K562 (cell line): ENCODE results near the gene TIMM8A. TPM values are rescaled to one million over a fixed set of nuclear protein-coding genes. Genes with fewer than 3 reads are reported as not detected.

Experiments
- ATAC-seq: fragments of 200-7000 bp; cut with Tn5 transposase; 3 replicates; pipeline ENCODE4 v1.9.1; 2020; ENCODE audit warnings: moderate library complexity
- BruUV-seq: library from RNA; stranded (reverse); fragments of 400-500 nt; replicated peaks from 2 replicates; lab custom pipeline; 2021; lab: Mats Ljungman, UMichigan
- CTCF ChIA-PET: fragments of 300-600 bp; formaldehyde crosslinking; extraction: SDS; loops from one replicate; lab custom pipeline; 2021; ENCODE audit warnings: low intra/inter-chr PET ratio; lab: Yijun Ruan, JAX
- POLR2A ChIA-PET: fragments of 300-600, 350-650 bp; sonication (Branson Sonifier 250); formaldehyde crosslinking; extraction: SDS; loops from one replicate; lab custom pipeline; 2021; ENCODE audit warnings: antibody characterized with exemption, inconsistent platforms; lab: Yijun Ruan, JAX
- DNase-seq, 4 experiments: peaks; one replicate each; pipeline versions ENCODE4 v3.0.0 to v3.0.0-alpha.2; 2011 to 2018; ENCODE audit warnings: low spot score in 3 of 4, mixed read lengths in 3 of 4; ENCODE audit errors: extremely low read depth in 1 of 4
- FAIRE-seq: peaks from 2 replicates; lab custom pipeline; 2011; peaks lifted over from hg19 to GRCh38; lab: Jason Lieb, UNC
- H2AFZ ChIP-seq: 2 replicates; pipeline ENCODE4 v1.6.0; 2011; ENCODE audit warnings: low read depth, low read length, control low read depth, inconsistent platforms
- H3K27ac ChIP-seq: fragments of 200-600 bp; 3 replicates; pipeline ENCODE4 v1.8.0; 2011; ENCODE audit warnings: low read depth, mild to moderate bottlenecking, control low read depth, inconsistent platforms, low read length, moderate library complexity, mixed read lengths; ENCODE audit errors: extremely low read depth
- H3K27me3 ChIP-seq, 2 experiments: fragments of 300-600 bp in 1 of 2; 2 replicates in 1 of 2; 3 replicates in 1 of 2; pipeline versions ENCODE4 v1.6.0 to v1.8.0; 2011; ENCODE audit warnings: inconsistent platforms in 2 of 2, low read length in 2 of 2, mild to moderate bottlenecking in 1 of 2, mixed read lengths in 1 of 2, moderate library complexity in 1 of 2; ENCODE audit not compliant: control insufficient read depth in 2 of 2, insufficient read depth in 2 of 2
- H3K36me3 ChIP-seq: fragments of 300-600 bp; 3 replicates; pipeline ENCODE4 v1.8.0; 2011; ENCODE audit warnings: mild to moderate bottlenecking, low read length, inconsistent platforms; ENCODE audit not compliant: control insufficient read depth, insufficient read depth
- H3K4me1 ChIP-seq, 2 experiments: fragments of 200-600 bp in 1 of 2; replicated peaks in 1 of 2; 2 replicates in 1 of 2; 3 replicates in 1 of 2; pipeline versions ENCODE4 v1.5.1 to v1.8.0; 2011; ENCODE audit warnings: inconsistent platforms in 2 of 2, low read length in 2 of 2, mild to moderate bottlenecking in 1 of 2, mixed read lengths in 1 of 2, moderate library complexity in 1 of 2; ENCODE audit not compliant: control insufficient read depth in 2 of 2, insufficient read depth in 2 of 2
- H3K4me2 ChIP-seq: 2 replicates; pipeline ENCODE4 v1.6.1; 2011; ENCODE audit warnings: low read length, control low read depth, inconsistent platforms, mixed read lengths; ENCODE audit not compliant: insufficient read depth
- H3K4me3 ChIP-seq: fragments of 200-600 bp; sonication (generic), shearing (Covaris generic); 2 replicates; pipeline ENCODE4 v1.5.1; 2016; ENCODE audit warnings: control low read depth, inconsistent platforms
- H3K79me2 ChIP-seq: fragments of 200-600 bp; 3 replicates; pipeline ENCODE4 v1.8.0; 2011; ENCODE audit warnings: low read length, inconsistent platforms; ENCODE audit not compliant: control insufficient read depth, insufficient read depth
- H3K9ac ChIP-seq, 2 experiments: 2 replicates each; pipeline versions ENCODE4 v1.6.0 to v1.6.1; 2011; ENCODE audit warnings: low read depth in 2 of 2, low read length in 2 of 2, control low read depth in 1 of 2, inconsistent platforms in 1 of 2, mild to moderate bottlenecking in 1 of 2, mixed read lengths in 1 of 2; ENCODE audit not compliant: insufficient read depth in 1 of 2
- H3K9me1 ChIP-seq: one replicate; pipeline ENCODE4 v1.6.0; 2011; ENCODE audit warnings: inconsistent platforms, mild to moderate bottlenecking, low read length, moderate library complexity; ENCODE audit not compliant: control insufficient read depth, insufficient read depth
- H3K9me3 ChIP-seq: replicated peaks from 2 replicates; pipeline ENCODE4 v1.5.1; 2011; ENCODE audit warnings: low read depth, low read length, inconsistent platforms; ENCODE audit not compliant: control insufficient read depth, insufficient read depth
- H4K20me1 ChIP-seq: replicated peaks from 2 replicates; pipeline ENCODE4 v1.6.1; 2011; ENCODE audit warnings: low read length, inconsistent platforms, mixed read lengths; ENCODE audit not compliant: control insufficient read depth, insufficient read depth
- ADNP ChIP-seq: fragments of 200-800 bp; sonication (Bioruptor generic); IDR thresholded peaks from 2 replicates; pipeline ENCODE4 v1.6.1; 2016; ENCODE audit warnings: missing genetic modification characterization, missing compliant biosample characterization
- ARNT ChIP-seq, 2 experiments: fragments of 450-650 bp; IDR thresholded peaks; 2 replicates each; pipeline ENCODE4 v1.6.1; 2016; ENCODE audit warnings: mild to moderate bottlenecking in 1 of 2
- BRF2 ChIP-seq: IDR thresholded peaks from 3 replicates; pipeline ENCODE4 v1.6.1; 2011; ENCODE audit warnings: borderline replicate concordance, mild to moderate bottlenecking; ENCODE audit not compliant: insufficient read length, insufficient read depth
- CBFB ChIP-seq: sonication (generic); formaldehyde crosslinking; IDR thresholded peaks from 2 replicates; pipeline ENCODE4 v1.4.0; 2020; ENCODE audit warnings: mild to moderate bottlenecking, missing genetic modification reagents
- ERF ChIP-seq: fragments of 450-650 bp; formaldehyde crosslinking; IDR thresholded peaks from 2 replicates; pipeline ENCODE4 v1.4.0; 2020; ENCODE audit warnings: mild to moderate bottlenecking, mixed read lengths
- FIP1L1 ChIP-seq: fragments of 200-400 bp; formaldehyde crosslinking; IDR thresholded peaks from 2 replicates; pipeline ENCODE4 v1.6.1; 2018; ENCODE audit warnings: mild to moderate bottlenecking, low read depth, low read length; ENCODE audit not compliant: poor library complexity, severe bottlenecking
- HMBOX1 ChIP-seq: sonication (generic); IDR thresholded peaks from 2 replicates; pipeline ENCODE4 v1.6.1; 2016
- NCOA2 ChIP-seq, 2 experiments: fragments of 450-650 bp; IDR thresholded peaks; 2 replicates each; pipeline ENCODE4 v1.6.1; 2018; ENCODE audit warnings: mild to moderate bottlenecking in 2 of 2, moderate library complexity in 1 of 2; ENCODE audit not compliant: partially characterized antibody in 2 of 2
- PTBP1 ChIP-seq: fragments of 200-400 bp; formaldehyde crosslinking; IDR thresholded peaks from 2 replicates; pipeline ENCODE4 v1.6.1; 2017; ENCODE audit warnings: low read depth, low read length
- RBM14 ChIP-seq: fragments of 200-400 bp; formaldehyde crosslinking; IDR thresholded peaks from 2 replicates; pipeline ENCODE4 v1.6.1; 2018; ENCODE audit warnings: low read depth, mild to moderate bottlenecking, low read length, moderate library complexity, borderline replicate concordance; ENCODE audit not compliant: insufficient read depth
- RUNX1 ChIP-seq: sonication (generic); IDR thresholded peaks from 2 replicates; pipeline ENCODE4 v1.6.1; 2016; ENCODE audit warnings: antibody characterized with exemption, low read depth
- SRSF7 ChIP-seq: fragments of 200-400 bp; formaldehyde crosslinking; optimal IDR thresholded peaks from 2 replicates; pipeline ENCODE3; 2017; ENCODE audit warnings: mild to moderate bottlenecking, low read depth, low read length
- TCF7L2 ChIP-seq: fragments of 150-350 bp; IDR thresholded peaks from 2 replicates; pipeline ENCODE4 v1.6.1; 2016; ENCODE audit warnings: low read depth, mild to moderate bottlenecking, low read length, moderate library complexity
- ZNF347 ChIP-seq: fragments of 450-650 bp; formaldehyde crosslinking; IDR thresholded peaks from 2 replicates; pipeline ENCODE4 v1.4.0; 2020; ENCODE audit warnings: low read depth, mild to moderate bottlenecking, moderate library complexity
- ZNF431 ChIP-seq: sonication (generic); formaldehyde crosslinking; IDR thresholded peaks from 2 replicates; pipeline ENCODE4 v1.8.0; 2022; ENCODE audit warnings: mild to moderate bottlenecking, missing genetic modification reagents
- ZNF592 ChIP-seq: fragments of 450-650 bp; IDR thresholded peaks from 2 replicates; pipeline ENCODE4 v1.6.1; 2017; ENCODE audit warnings: antibody characterized with exemption, mild to moderate bottlenecking
- ZNF778 ChIP-seq: fragments of 450-650 bp; formaldehyde crosslinking; IDR thresholded peaks from 2 replicates; pipeline ENCODE4 v1.4.0; 2020; ENCODE audit warnings: mild to moderate bottlenecking, moderate library complexity
- whole genome bisulfite sequencing: fragments of 100-300 bp; shearing (Covaris generic); methylation state at CpG from one replicate; pipeline ENCODE4 v1.1.6; 2016; ENCODE audit warnings: low coverage, mixed read lengths; ENCODE audit not compliant: insufficient coverage; ENCODE audit errors: missing lambda C conversion rate; 5-methylcytosine and 5-hydroxymethylcytosine counted together
- in situ Hi-C: fragments of 300-500 bp; cut with MboI; formaldehyde crosslinking; loops from 4 replicates; pipeline ENCODE4 v1.15.0; 2018; ENCODE audit warnings: inconsistent platforms, mixed read lengths
- intact Hi-C: fragments of 100-400 bp; cut with micrococcal nuclease; formaldehyde crosslinking; loops from 2 replicates; pipeline ENCODE4 v1.14.2; 2022
- polyA plus RNA-seq, 8 experiments: library from polyadenylated mRNA; depleted of rRNA in 4 of 8; stranded (reverse) in 5 of 8; unstranded in 3 of 8; fragments of >200 nt; fragmentation: Nextera tagmentation in 2 of 8; fragmentation: Illumina TruSeq in 1 of 8; extraction: Ambion mirVana in 2 of 8; extraction: Trizol in 1 of 8; gene quantifications; 2 replicates each; pipeline versions ENCODE4 v1.2.1 to v1.2.3, GENCODE V29; 2011 to 2014; ENCODE audit warnings: inconsistent platforms in 1 of 8, missing spikeins in 1 of 8
- total RNA-seq, 7 experiments: library from RNA; depleted of rRNA in 6 of 7; stranded (reverse); fragments of >200 nt in 6 of 7; fragmentation: Illumina TruSeq in 2 of 7; extraction: Trizol in 2 of 7; gene quantifications; 2 replicates each; pipeline versions ENCODE4 v1.2.1 to v1.2.3, GENCODE V29; 2011 to 2021; ENCODE audit warnings: low replicate concordance in 1 of 7

Gene TIMM8A
- total and polyA plus RNA-seq, 9 of the 15 experiments (the other 6 are each of a cell fraction or from before 2014, with no cell fraction given), result 10.9 to 132 (median 41.1) TPM

- Histone ChIP-seq H3K9ac (peak overlapping the region; percentile 85 to 96; a peak in 3 of 4 replicates), H3K4me1 (peaks cover 0 to 6% of the 10 kb centered on the region in 2 experiments; a peak in 4 of 5 replicates), H3K4me3 (peak overlapping the region; percentile 64; the same call in 1 of the 2 replicates), H3K79me2 (peaks cover 40% of the 10 kb centered on the region), H3K4me2 (peak overlapping the region; percentile 85), H2AFZ (peak overlapping the region; percentile 95), H3K27me3 (no peaks in the 10 kb centered on the region), H4K20me1 (no peaks in the 10 kb centered on the region), H3K9me3 (no peaks in the 10 kb centered on the region), H3K9me1 (no peaks in the 10 kb centered on the region), H3K36me3 (peaks cover 53% of the 10 kb centered on the region), H3K27ac (peak overlapping the region; percentile 94)
- ChIA-PET POLR2A (interaction anchor here (0.9 to 4.0 kb wide), 6 partner anchors 8 to 68 kb away, joined by 3 to 21 read pairs (median 5); partner anchors contain the start of gene RPL36A), CTCF (no interaction called here)
- WGBS, result 9% methylated on average over 3 of the region's 4 CpGs
- in situ Hi-C loops (no loop called here), intact Hi-C loops (loop anchor here (2.0 to 5.0 kb wide), 2 partner anchors 42 to 58 kb away; partner anchors contain the start of genes GLA, HNRNPH2 and RPL36A)
- FAIRE-seq (no peak), ATAC-seq (peak; percentile 15), DNase-seq (no peak)
- TSS peak; percentile 97 for BruUV-seq
- TF ChIP-seq ZNF592, result 0 out of 2 replicates have a peak, but pooled peaks have one; percentile 50
- 0 out of 2 replicates have a peak, but pooled peaks have one; percentile 47 for TF ChIP-seq HMBOX1
- TF ChIP-seq TCF7L2, result no peak
- TF ChIP-seq ARNT (IDR thresholded peaks at IDR 0.05), result 0 out of 4 replicates have a peak, but pooled peaks of 1 of the 2 experiments have one; percentile 11
- no peak for TF ChIP-seq RBM14
- no peak for TF ChIP-seq SRSF7
- TF ChIP-seq CBFB (CRISPR knock-in tag), result no peak
- TF ChIP-seq BRF2, result no peak
- no peak for TF ChIP-seq FIP1L1
- no peak for TF ChIP-seq ERF (CRISPR knock-in tag)
- no peak for TF ChIP-seq PTBP1
- TF ChIP-seq ZNF431 (CRISPR knock-in tag), result no peak; the same call in 1 of the 2 replicates
- no peak for TF ChIP-seq ZNF778
- TF ChIP-seq ZNF347 (CRISPR knock-in tag), result no peak
- no peak for TF ChIP-seq RUNX1
- no peak for TF ChIP-seq NCOA2 (IDR thresholded peaks at IDR 0.05; ENCODE audit: partially characterized antibody in 2 of 2)
- TF ChIP-seq ADNP (tag), result no peak
Observed at GRCh38 chrX:101349193-101349562, 636 bp upstream of the TIMM8A start.
